GM12801 (cell line): ENCODE results near the gene ANO6.

Source experiments
- CTCF ChIP-seq: IDR thresholded peaks from one replicate; pipeline ENCODE4 v1.5.1; 2011; ENCODE audit warnings: control low read depth; ENCODE audit not compliant: insufficient read length; ENCODE audit errors: extremely low read depth

Gene ANO6

DNA sequence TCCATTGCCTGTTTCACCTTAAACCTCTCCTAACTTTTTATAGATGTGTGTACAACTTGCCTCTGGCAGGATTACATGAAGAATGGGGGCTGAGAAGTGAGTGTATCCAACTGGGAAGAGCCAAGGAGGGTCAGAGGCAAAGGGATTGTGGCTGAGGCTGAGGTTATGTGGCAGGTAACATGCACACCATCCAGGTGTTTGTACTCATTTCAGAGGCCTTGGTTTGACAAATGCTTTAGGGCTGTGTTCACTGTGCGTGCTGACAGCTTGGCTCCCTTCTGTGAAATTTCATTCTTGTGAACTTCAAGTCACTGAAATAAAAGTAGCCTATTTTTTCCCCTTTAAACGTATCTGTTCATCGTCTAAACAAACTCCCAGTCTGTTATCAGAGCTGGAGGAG is 47.7 kb downstream of the ANO6 start:
- TF ChIP-seq CTCF = no peak

DNA sequence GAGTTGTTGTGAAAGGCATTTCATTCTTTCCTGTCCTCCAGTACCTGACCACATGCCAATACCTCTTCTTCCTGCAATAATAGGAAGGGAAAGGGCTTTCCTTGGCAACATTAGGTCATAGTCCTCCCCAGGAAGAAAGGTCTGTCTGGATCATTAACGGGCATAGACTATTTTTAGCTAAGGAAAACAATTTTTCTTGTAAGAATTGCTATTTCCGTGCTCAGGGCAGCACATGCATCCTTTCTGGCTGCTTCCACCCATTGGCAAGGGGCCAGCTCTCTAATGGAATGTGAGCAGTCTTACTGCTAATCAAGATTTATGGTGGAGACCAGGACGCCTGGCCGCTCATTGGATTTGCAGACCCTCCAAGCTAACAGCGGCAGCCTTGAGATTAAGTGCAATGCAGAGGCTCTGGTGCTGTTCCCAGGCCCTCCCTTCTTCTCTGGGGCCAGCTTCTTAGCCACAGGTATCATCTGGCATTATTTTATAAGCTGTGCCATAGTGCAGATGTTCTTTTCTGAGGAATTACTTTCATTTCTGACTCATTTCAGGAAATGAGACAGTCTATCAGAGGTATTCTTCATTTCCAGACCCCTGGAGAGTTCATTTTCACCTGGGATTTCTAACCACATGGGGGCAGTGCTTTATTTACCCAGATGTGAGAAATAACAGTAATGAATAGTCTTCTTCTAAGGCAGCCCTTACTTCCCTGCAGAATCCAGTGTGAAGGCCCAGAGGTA is 52.9 kb downstream of the ANO6 start:
- TF ChIP-seq CTCF = no peak

DNA sequence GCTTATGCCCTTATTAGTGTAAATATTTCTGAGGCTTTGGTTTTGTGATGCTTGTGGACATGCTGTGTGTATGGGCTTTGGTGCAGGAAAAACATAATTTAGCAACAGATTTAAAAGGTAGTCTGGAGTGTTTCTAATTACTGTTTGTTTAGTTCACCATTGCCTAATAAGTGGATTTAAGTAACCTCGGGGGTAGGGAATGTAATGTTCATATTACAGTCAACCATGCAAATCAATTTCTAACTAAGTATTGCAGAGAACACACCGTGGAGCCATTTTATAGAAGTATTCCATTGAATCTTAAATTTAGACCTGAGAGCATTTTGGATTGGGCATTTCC is 53.5 kb downstream of the ANO6 start:
- no peak for TF ChIP-seq CTCF

DNA sequence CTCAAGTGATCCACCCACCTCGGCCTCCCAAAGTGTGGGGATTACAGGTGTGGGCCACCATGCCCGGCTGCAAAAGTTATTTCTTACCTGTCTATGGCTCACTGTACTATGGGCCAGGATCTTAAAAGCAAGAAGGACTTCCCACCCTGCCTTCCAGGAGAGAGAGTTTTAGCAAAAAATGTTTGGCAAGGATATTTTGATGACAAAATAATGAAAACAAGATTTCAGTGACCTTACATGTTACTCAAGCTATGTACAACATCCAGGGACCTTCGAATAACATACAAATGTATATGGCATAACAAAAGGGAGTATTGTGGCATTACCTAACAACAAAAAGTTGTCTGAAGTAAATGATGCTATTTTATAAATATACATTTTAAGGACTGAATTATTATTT is 55.1 kb downstream of the ANO6 start:
- no peak for TF ChIP-seq CTCF

GRCh38 chr12:45273717-45274271 is 57.9 kb downstream of the ANO6 start:
- TF ChIP-seq CTCF = no peak

- TF ChIP-seq CTCF = no peak
Observed at GRCh38 chr12:45276154-45276755, 60.4 kb downstream of the ANO6 start.

- no peak for TF ChIP-seq CTCF
Observed at GRCh38 chr12:45278447-45278846, 62.6 kb downstream of the ANO6 start.
